ENCODE measurements around the gene CPOX.

The CPOX gene

DNA sequence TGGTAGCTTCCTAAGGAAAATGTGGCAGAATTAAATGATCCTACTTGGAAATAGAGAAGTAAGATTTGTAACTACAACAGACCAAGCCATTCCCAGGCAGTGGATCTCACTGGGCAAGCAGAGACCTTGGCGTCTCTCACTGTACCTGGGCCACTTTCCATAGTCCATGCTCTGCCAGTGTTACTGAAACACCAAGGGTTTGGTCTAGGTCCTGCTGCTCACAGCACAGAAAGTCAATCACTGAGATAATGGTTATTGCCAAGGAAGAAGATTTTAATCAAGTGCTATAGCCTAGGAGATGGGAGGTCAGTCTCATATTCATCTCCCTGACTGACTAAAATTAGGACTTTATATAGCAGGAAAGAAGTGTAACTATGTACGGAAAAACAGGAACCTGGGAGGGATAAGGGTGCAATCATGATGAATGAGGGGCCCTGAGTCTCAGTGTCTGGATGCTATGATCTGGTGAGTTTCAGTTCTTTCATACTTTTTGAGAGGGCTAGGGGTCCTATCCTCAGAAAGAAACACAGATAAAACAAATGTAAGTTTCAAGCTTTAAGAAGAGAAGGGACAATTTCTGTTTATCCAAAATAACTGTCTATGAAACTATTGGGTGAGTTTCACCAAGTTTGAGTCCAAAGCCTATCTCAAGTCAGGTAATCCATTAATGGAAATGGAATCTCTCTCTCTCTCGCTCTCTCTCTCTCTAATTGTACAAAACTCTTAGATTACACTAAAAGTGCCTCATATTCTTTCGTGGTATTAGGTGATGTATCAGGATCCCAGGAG lies 41.0 kb downstream of the CPOX start:
- H3K4me3 ChIP-seq (ENCODE audit: low read depth, low read length): no peak overlapping the region
- TF ChIP-seq, protein P1, sequence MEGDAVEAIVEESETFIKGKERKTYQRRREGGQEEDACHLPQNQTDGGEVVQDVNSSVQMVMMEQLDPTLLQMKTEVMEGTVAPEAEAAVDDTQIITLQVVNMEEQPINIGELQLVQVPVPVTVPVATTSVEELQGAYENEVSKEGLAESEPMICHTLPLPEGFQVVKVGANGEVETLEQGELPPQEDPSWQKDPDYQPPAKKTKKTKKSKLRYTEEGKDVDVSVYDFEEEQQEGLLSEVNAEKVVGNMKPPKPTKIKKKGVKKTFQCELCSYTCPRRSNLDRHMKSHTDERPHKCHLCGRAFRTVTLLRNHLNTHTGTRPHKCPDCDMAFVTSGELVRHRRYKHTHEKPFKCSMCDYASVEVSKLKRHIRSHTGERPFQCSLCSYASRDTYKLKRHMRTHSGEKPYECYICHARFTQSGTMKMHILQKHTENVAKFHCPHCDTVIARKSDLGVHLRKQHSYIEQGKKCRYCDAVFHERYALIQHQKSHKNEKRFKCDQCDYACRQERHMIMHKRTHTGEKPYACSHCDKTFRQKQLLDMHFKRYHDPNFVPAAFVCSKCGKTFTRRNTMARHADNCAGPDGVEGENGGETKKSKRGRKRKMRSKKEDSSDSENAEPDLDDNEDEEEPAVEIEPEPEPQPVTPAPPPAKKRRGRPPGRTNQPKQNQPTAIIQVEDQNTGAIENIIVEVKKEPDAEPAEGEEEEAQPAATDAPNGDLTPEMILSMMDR (conservative IDR thresholded peaks at IDR 0.05; ENCODE audit: low read depth, low read length): no peak
- DNase-seq (ENCODE audit: low read depth): no peak

DNA sequence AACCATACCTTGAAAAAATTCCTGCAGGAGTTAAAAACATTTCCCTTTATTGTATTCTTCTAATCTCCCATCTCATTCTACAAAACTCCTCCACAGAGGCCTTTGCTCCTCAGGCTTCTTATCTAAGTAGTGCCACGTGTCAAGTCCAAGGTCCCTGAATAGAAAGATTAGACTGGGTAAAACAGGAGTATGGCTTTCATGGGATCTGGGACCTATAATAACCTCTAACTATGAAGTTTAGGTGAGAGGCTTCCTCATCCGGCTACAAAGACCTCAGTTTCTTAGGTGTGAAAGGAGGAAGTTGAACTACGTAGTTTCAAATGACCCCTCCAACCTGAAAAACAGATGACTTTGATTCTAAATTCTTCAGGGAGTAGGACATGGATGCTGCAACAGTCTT lies 41.7 kb downstream of the CPOX start:
- no peak for DNase-seq (ENCODE audit: low read depth)
- H3K4me3 ChIP-seq (ENCODE audit: low read depth, low read length): no peak overlapping the region
- TF ChIP-seq, protein P1 (conservative IDR thresholded peaks at IDR 0.05; ENCODE audit: low read depth, low read length): no peak

DNA sequence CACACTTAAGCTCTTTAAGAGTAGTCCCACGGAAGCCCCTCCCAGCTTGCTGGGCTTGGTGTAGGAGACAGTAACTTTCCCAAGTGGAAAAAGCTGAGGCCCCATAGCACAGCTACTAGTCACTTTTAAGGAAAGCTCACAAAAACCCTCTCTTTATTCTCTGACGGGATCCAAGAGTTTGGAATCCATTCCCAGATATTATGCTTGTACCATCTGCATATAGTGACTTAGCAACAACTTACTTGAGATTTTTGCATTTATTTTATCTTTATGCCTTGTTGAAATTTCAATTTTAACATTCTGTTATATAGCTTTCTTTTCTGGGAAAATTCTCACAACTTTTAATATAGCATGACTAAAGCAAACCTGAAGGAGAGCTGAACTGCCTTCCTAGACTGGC lies 42.2 kb downstream of the CPOX start:
- DNase-seq (ENCODE audit: low read depth): no peak
- no peak overlapping the region for H3K4me3 ChIP-seq (ENCODE audit: low read depth, low read length)
- TF ChIP-seq, protein P1 (conservative IDR thresholded peaks at IDR 0.05; ENCODE audit: low read depth, low read length): no peak

DNA sequence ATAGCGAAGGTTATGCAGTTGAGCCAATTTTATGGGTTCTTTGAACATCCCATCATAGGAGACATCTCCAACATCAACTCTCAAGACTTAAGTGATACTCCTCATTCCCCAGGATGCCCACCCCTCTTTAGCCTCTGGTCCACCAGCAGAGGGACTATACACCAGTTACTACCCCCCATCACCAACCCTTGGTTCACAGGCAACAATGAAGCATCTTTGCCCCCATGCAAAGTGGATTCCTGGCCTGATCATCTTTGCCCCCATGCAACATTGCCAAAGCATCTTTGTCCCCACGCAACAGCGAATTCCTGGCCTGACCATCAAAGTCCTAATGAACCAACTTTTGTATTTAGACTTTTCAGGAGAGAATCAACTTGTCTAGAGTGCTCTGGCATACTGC lies 42.6 kb downstream of the CPOX start:
- no peak overlapping the region for H3K4me3 ChIP-seq (ENCODE audit: low read depth, low read length)
- DNase-seq (ENCODE audit: low read depth): no peak
- TF ChIP-seq, protein P1 (conservative IDR thresholded peaks at IDR 0.05; ENCODE audit: low read depth, low read length): no peak

DNA sequence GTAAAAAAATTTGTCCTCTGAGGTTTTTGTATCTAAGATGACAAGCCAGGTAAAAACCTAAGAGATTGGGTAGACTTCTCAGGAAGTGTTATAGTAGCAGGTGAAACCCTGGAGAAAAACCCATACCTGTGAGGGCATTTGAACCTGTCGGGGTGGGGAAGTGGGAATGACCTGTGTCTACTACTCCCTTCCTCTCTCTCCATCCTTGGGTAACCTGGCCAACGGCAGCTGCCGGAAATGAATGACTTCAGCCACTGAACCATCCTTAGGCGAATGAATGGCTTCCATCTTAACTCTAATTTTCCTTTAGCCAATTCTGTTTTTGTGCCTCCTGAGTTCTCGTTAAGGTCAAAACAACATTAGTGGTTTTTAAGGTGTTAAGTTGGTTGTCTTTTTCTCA lies 44.9 kb downstream of the CPOX start:
- no peak overlapping the region for H3K4me3 ChIP-seq (ENCODE audit: low read depth, low read length)
- DNase-seq (ENCODE audit: low read depth): no peak
- TF ChIP-seq, protein P1 (conservative IDR thresholded peaks at IDR 0.05; ENCODE audit: low read depth, low read length): no peak

DNA sequence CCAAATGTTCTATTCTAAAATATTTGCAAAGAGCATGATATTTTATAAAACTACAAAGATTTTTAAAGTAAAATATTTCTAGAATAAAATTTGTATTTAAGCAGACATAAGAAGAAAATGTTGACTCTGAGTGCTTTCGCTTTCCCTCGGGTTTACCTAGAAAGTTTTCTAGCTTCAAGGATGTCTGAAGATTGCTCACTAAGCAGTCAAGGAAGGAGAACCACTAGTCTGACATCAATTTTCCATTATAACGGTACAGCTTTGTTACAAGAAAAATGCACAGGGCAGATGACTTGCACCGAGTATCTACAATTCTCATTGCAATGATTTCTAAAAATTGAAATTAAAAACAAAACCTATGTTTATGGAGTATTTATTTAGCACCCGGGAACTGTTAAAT lies 47.5 kb downstream of the CPOX start:
- DNase-seq (ENCODE audit: low read depth): no peak
- H3K4me3 ChIP-seq (ENCODE audit: low read depth, low read length): no peak overlapping the region
- TF ChIP-seq, protein P1 (conservative IDR thresholded peaks at IDR 0.05; ENCODE audit: low read depth, low read length): no peak

DNA sequence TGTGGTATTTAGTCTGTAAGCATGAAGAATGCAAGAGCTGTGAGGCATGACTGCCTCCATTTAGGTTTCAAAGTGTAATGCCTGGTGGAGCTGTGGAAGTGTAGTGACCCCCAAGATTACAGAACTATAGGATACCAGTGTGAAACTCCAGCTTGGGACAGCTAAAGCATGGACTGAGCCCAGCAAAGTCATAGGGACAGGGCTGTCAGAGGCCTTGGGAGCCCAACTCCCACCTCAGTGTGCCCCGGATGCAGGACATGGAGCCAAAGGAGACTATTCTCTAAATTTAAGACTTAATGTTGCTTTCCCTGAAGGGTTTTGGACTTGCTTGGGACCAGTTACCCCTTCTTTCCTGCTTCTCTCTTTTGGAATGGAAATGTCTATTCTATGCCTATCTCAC lies 50.8 kb downstream of the CPOX start:
- no peak overlapping the region for H3K4me3 ChIP-seq (ENCODE audit: low read depth, low read length)
- TF ChIP-seq, protein P1 (conservative IDR thresholded peaks at IDR 0.05; ENCODE audit: low read depth, low read length): no peak
- DNase-seq (ENCODE audit: low read depth): no peak

Data from choroid plexus epithelial cell (primary cell).